ENCODE measurements around the gene SMG6. TPM values are rescaled to one million over a fixed set of nuclear protein-coding genes. Genes with fewer than 3 reads are reported as not detected.

Gene SMG6
- polyA plus RNA-seq, 1 of the 3 experiments (the other 2 are of a cell fraction): 15.7 TPM

DNA sequence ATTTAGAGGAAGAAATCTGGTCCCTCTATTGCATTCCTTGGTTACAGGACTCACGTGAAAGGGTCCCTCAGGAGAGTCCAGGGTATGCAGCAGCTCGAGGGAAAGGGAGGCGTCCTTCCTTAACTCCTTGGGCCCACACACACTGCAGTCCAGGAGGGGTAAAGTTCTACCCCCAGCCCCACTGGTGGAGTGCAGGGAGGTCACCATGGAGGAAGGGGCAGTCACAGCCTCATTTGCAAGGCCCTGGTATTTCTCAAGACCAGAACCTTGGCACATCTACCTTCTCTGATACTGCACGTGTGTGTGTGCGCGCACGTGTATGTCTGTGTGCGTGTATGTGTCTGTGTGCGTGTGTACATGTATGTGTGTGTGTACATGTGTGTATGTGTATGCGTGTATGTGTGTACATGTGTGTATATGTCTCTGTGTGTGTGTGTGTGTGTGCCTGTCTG lies 237.6 kb downstream of the SMG6 start (continued):
- no peak for TF ChIP-seq EP300 (IDR thresholded peaks at IDR 0.05; ENCODE audit: borderline replicate concordance in 1 of 2, low read depth in 1 of 2, low read length in 1 of 2)
- TF ChIP-seq PBX3 (IDR thresholded peaks at IDR 0.05): no peak
- TF ChIP-seq, protein P1, sequence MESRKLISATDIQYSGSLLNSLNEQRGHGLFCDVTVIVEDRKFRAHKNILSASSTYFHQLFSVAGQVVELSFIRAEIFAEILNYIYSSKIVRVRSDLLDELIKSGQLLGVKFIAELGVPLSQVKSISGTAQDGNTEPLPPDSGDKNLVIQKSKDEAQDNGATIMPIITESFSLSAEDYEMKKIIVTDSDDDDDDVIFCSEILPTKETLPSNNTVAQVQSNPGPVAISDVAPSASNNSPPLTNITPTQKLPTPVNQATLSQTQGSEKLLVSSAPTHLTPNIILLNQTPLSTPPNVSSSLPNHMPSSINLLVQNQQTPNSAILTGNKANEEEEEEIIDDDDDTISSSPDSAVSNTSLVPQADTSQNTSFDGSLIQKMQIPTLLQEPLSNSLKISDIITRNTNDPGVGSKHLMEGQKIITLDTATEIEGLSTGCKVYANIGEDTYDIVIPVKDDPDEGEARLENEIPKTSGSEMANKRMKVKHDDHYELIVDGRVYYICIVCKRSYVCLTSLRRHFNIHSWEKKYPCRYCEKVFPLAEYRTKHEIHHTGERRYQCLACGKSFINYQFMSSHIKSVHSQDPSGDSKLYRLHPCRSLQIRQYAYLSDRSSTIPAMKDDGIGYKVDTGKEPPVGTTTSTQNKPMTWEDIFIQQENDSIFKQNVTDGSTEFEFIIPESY (IDR thresholded peaks at IDR 0.05; ENCODE audit: borderline replicate concordance, low read depth): no peak
- TF ChIP-seq MXI1 (IDR thresholded peaks at IDR 0.05; ENCODE audit: low read depth, low read length): no peak
- no peak for TF ChIP-seq YY1 (IDR thresholded peaks at IDR 0.05; ENCODE audit: low read depth)
- TF ChIP-seq CHD2 (IDR thresholded peaks at IDR 0.05; ENCODE audit: low read length, partially characterized antibody): no peak

DNA sequence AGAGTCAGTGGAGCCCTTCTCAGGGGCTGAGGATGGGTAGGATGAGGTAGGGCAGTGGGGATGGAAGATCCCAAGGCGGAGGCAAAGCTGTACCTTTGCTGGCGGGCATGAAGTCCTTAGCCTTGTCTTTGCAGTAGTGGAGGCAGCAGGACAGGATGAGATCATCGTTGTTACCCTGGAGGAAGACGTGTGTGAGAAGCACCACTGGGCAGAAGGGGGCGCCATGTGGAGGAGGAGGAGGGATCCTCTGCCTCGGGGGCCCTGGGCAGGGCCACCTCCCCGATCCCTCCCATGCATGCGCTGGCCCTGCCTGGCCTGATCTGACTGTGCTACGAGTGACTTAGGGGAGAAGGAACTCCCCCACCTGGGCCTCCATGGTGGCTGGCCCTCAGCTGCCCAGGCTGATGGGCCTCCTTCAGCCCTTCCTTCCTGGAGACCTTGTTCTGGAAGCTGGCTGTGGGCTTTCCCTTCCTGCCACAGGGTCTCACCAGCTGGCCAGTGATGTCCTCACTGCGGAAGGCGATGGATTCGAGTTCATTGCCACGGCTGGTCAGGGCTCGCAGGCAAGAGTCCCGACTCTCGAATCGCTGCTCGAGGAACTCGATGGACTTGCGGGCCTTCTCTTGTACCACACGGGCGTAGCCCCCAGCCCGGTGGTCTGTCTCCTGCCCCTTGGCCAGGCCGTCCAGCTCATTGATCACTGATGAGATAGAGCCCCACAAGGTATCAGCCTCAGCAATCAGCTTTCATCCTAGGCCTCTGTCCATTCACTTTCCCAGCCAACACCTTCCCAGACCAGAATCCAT lies 238.4 kb downstream of the SMG6 start:
- TF ChIP-seq RAD21 (IDR thresholded peaks at IDR 0.05; ENCODE audit: low read length): peak; percentile 39
- TF ChIP-seq TAF1 (IDR thresholded peaks at IDR 0.05; ENCODE audit: borderline replicate concordance, low read depth, low read length): no peak
- TF ChIP-seq FOSL2 (IDR thresholded peaks at IDR 0.05; ENCODE audit: borderline replicate concordance, low read depth): no peak
- no peak for TF ChIP-seq TEAD4 (IDR thresholded peaks at IDR 0.05; ENCODE audit: borderline replicate concordance, insufficient read depth)
- TF ChIP-seq NRF1 (IDR thresholded peaks at IDR 0.05; ENCODE audit: low read depth, low read length): no peak
- peak; percentile 39 for TF ChIP-seq SMC3 (IDR thresholded peaks at IDR 0.05; ENCODE audit: low read depth, low read length)
- TF ChIP-seq, protein P2, sequence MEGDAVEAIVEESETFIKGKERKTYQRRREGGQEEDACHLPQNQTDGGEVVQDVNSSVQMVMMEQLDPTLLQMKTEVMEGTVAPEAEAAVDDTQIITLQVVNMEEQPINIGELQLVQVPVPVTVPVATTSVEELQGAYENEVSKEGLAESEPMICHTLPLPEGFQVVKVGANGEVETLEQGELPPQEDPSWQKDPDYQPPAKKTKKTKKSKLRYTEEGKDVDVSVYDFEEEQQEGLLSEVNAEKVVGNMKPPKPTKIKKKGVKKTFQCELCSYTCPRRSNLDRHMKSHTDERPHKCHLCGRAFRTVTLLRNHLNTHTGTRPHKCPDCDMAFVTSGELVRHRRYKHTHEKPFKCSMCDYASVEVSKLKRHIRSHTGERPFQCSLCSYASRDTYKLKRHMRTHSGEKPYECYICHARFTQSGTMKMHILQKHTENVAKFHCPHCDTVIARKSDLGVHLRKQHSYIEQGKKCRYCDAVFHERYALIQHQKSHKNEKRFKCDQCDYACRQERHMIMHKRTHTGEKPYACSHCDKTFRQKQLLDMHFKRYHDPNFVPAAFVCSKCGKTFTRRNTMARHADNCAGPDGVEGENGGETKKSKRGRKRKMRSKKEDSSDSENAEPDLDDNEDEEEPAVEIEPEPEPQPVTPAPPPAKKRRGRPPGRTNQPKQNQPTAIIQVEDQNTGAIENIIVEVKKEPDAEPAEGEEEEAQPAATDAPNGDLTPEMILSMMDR (IDR thresholded peaks at IDR 0.05): peak; percentile 54
- TF ChIP-seq FOXM1 (IDR thresholded peaks at IDR 0.05; ENCODE audit: low read depth): no peak
- POLR2A ChIA-PET: no interaction called here
- Histone ChIP-seq H3K4me1 (ENCODE audit: control insufficient read depth in 1 of 2, insufficient read depth in 2 of 2, low read depth in 1 of 2, low read length in 1 of 2) (peaks cover 40 to 43% of the 10 kb centered on the region in 2 experiments; a peak in 3 of 4 replicates), H3K9me3 (no peaks in the 10 kb centered on the region), H3K36me3 (replicated peaks in 1 of 2; ENCODE audit: control insufficient read depth in 1 of 2, insufficient read depth in 2 of 2, low read length in 1 of 2) (peaks cover 18 to 31% of the 10 kb centered on the region in 2 experiments), H3K9me2 (no peaks in the 10 kb centered on the region), H2AFZ (ENCODE audit: low read depth) (no peak overlapping the region), H3K79me2 (ENCODE audit: insufficient read depth) (no peaks in the 10 kb centered on the region), H3K4me3 (ENCODE audit: low read depth in 2 of 2, low read length in 1 of 2) (no peak overlapping the region), H4K20me1 (ENCODE audit: insufficient read depth) (no peaks in the 10 kb centered on the region), H3F3A (replicated peaks; ENCODE audit: insufficient read depth) (peaks cover 18% of the 10 kb centered on the region), H3K4me2 (no peak overlapping the region), H3K27me3 (ENCODE audit: insufficient read depth) (no peaks in the 10 kb centered on the region), H3K27ac (ENCODE audit: low read depth in 2 of 2, low read length in 1 of 2) (peak overlapping the region in 1 of 2 experiments; percentile 69; a peak in 3 of 4 replicates), H3K9ac (no peak overlapping the region)
- DNase-seq: peak; percentile 66
- CTCF ChIA-PET: interaction anchor here (0.7 to 7.4 kb wide), 8 partner anchors 10 to 215 kb away, joined by 3 to 81 read pairs (median 5); partner anchors contain the start of gene HIC1
- 86% methylated on average over 20 of the region's 24 CpGs for WGBS (ENCODE audit: low lambda C conversion rate)
